Measurements from ENCODE around the gene OR8G5. TPM values are rescaled to one million over a fixed set of nuclear protein-coding genes. Genes with fewer than 3 reads are reported as not detected.

OR8G5 gene
- total RNA-seq, 1 experiment from 2014 or later = not detected

GRCh38 chr11:124313131-124313530 lies 57.0 kb downstream of the OR8G5 start (continued):
- TF ChIP-seq, protein P1, sequence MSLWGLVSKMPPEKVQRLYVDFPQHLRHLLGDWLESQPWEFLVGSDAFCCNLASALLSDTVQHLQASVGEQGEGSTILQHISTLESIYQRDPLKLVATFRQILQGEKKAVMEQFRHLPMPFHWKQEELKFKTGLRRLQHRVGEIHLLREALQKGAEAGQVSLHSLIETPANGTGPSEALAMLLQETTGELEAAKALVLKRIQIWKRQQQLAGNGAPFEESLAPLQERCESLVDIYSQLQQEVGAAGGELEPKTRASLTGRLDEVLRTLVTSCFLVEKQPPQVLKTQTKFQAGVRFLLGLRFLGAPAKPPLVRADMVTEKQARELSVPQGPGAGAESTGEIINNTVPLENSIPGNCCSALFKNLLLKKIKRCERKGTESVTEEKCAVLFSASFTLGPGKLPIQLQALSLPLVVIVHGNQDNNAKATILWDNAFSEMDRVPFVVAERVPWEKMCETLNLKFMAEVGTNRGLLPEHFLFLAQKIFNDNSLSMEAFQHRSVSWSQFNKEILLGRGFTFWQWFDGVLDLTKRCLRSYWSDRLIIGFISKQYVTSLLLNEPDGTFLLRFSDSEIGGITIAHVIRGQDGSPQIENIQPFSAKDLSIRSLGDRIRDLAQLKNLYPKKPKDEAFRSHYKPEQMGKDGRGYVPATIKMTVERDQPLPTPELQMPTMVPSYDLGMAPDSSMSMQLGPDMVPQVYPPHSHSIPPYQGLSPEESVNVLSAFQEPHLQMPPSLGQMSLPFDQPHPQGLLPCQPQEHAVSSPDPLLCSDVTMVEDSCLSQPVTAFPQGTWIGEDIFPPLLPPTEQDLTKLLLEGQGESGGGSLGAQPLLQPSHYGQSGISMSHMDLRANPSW (CRISPR knock-in tag; conservative IDR thresholded peaks at IDR 0.05; ENCODE audit: low read depth) = no peak

- no peak within 1 kb of the TSS for H3K27ac Mint-ChIP-seq
- no peaks in the 10 kb centered on the region for H3K36me3 Mint-ChIP-seq
- TF ChIP-seq GABPB1 (CRISPR knock-in tag; IDR thresholded peaks at IDR 0.05) (no peak), MYBL2 (CRISPR knock-in tag; IDR thresholded peaks at IDR 0.05) (no peak), ZMAT4 (CRISPR knock-in tag; IDR thresholded peaks at IDR 0.05) (no peak), GTF2I (CRISPR knock-in tag; conservative IDR thresholded peaks at IDR 0.05) (no peak), CREM (CRISPR knock-in tag; IDR thresholded peaks at IDR 0.05) (no peak), RELA (CRISPR knock-in tag; IDR thresholded peaks at IDR 0.05; ENCODE audit: borderline replicate concordance) (no peak), ZNF425 (CRISPR knock-in tag; conservative IDR thresholded peaks at IDR 0.05) (no peak), NFE2L1 (CRISPR knock-in tag; IDR thresholded peaks at IDR 0.05) (no peak), SOX15 (CRISPR knock-in tag; IDR thresholded peaks at IDR 0.05) (no peak), ZNF121 (CRISPR knock-in tag; IDR thresholded peaks at IDR 0.05) (no peak), ELF4 (CRISPR knock-in tag; IDR thresholded peaks at IDR 0.05; ENCODE audit: low read depth) (no peak), ZNF232 (CRISPR knock-in tag; IDR thresholded peaks at IDR 0.05) (no peak), OVOL2 (CRISPR knock-in tag; IDR thresholded peaks at IDR 0.05; ENCODE audit: borderline replicate concordance) (no peak), ESRRA (CRISPR knock-in tag; IDR thresholded peaks at IDR 0.05; ENCODE audit: borderline replicate concordance) (no peak)
- TF ChIP-seq, protein P2, sequence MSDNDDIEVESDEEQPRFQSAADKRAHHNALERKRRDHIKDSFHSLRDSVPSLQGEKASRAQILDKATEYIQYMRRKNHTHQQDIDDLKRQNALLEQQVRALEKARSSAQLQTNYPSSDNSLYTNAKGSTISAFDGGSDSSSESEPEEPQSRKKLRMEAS (CRISPR knock-in tag; IDR thresholded peaks at IDR 0.05) = no peak
- TF ChIP-seq, protein P3, sequence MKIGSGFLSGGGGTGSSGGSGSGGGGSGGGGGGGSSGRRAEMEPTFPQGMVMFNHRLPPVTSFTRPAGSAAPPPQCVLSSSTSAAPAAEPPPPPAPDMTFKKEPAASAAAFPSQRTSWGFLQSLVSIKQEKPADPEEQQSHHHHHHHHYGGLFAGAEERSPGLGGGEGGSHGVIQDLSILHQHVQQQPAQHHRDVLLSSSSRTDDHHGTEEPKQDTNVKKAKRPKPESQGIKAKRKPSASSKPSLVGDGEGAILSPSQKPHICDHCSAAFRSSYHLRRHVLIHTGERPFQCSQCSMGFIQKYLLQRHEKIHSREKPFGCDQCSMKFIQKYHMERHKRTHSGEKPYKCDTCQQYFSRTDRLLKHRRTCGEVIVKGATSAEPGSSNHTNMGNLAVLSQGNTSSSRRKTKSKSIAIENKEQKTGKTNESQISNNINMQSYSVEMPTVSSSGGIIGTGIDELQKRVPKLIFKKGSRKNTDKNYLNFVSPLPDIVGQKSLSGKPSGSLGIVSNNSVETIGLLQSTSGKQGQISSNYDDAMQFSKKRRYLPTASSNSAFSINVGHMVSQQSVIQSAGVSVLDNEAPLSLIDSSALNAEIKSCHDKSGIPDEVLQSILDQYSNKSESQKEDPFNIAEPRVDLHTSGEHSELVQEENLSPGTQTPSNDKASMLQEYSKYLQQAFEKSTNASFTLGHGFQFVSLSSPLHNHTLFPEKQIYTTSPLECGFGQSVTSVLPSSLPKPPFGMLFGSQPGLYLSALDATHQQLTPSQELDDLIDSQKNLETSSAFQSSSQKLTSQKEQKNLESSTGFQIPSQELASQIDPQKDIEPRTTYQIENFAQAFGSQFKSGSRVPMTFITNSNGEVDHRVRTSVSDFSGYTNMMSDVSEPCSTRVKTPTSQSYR (CRISPR knock-in tag; IDR thresholded peaks at IDR 0.05) = no peak
- TF ChIP-seq, protein P4, sequence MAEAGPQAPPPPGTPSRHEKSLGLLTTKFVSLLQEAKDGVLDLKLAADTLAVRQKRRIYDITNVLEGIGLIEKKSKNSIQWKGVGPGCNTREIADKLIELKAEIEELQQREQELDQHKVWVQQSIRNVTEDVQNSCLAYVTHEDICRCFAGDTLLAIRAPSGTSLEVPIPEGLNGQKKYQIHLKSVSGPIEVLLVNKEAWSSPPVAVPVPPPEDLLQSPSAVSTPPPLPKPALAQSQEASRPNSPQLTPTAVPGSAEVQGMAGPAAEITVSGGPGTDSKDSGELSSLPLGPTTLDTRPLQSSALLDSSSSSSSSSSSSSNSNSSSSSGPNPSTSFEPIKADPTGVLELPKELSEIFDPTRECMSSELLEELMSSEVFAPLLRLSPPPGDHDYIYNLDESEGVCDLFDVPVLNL (CRISPR knock-in tag; IDR thresholded peaks at IDR 0.05; ENCODE audit: borderline replicate concordance, low read depth) = no peak
- TF ChIP-seq, protein P5, sequence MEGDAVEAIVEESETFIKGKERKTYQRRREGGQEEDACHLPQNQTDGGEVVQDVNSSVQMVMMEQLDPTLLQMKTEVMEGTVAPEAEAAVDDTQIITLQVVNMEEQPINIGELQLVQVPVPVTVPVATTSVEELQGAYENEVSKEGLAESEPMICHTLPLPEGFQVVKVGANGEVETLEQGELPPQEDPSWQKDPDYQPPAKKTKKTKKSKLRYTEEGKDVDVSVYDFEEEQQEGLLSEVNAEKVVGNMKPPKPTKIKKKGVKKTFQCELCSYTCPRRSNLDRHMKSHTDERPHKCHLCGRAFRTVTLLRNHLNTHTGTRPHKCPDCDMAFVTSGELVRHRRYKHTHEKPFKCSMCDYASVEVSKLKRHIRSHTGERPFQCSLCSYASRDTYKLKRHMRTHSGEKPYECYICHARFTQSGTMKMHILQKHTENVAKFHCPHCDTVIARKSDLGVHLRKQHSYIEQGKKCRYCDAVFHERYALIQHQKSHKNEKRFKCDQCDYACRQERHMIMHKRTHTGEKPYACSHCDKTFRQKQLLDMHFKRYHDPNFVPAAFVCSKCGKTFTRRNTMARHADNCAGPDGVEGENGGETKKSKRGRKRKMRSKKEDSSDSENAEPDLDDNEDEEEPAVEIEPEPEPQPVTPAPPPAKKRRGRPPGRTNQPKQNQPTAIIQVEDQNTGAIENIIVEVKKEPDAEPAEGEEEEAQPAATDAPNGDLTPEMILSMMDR (IDR thresholded peaks at IDR 0.05) = no peak
- H3K9me3 Mint-ChIP-seq = no peaks in the 10 kb centered on the region
- CTCF ChIA-PET = no interaction called here
- POLR2A ChIA-PET = no interaction called here
- H3K4me3 Mint-ChIP-seq = no peak within 1 kb of the TSS
- ATAC-seq (no peak), DNase-seq (ENCODE audit: low spot score) (no peak)
- no peaks in the 10 kb centered on the region for H3K4me1 Mint-ChIP-seq
- no peaks in the 10 kb centered on the region for H3K27me3 Mint-ChIP-seq (ENCODE audit: low read depth)
Observed at GRCh38 chr11:124313849-124314248, 57.7 kb downstream of the OR8G5 start, which contains the start of gene OR8D1. OR8D1 (minus strand) TSS chr11:124313949; CDS start chr11:124310766, 3,183 bp downstream.

All from WTC11 (cell line).